RWPE1 (cell line): Measurements from ENCODE around the gene ACSF3.
A peak's percentile ranks its signal among the peaks of the same experiment; 100 is the strongest.
"Not testable (repeated sequence)": the region's sequence is repeated elsewhere in the genome, so short reads cannot be mapped to it uniquely, and the experiment has no call there.

ENCODE experiments used
- CTCF ChIA-PET: fragments of 350-600 bp; sonication (Branson Sonifier 250); formaldehyde crosslinking; extraction: SDS; loops from one replicate; lab custom pipeline; 2021; lab: Yijun Ruan, JAX
- POLR2A ChIA-PET: fragments of 400-600 bp; formaldehyde crosslinking; extraction: SDS; loops from one replicate; lab custom pipeline; 2020; ENCODE audit warnings: antibody characterized with exemption; ENCODE audit not compliant: low non-redundant PET; lab: Yijun Ruan, JAX
- DNase-seq: peaks from one replicate; pipeline ENCODE4 v3.0.0; 2012; ENCODE audit warnings: low spot score
- H3K27ac ChIP-seq: fragments of 450-650 bp; 2 replicates; pipeline ENCODE4 v1.5.1; 2017
- CTCF ChIP-seq: fragments of 450-650 bp; conservative IDR thresholded peaks from 2 replicates; pipeline ENCODE4 v1.5.1; 2017; ENCODE audit warnings: low read depth, mild to moderate bottlenecking

The ACSF3 gene

GRCh38 chr16:89164436-89164835, 70.8 kb downstream of the ACSF3 start:
- DNase-seq = no peak
- ChIA-PET POLR2A (no interaction called here), CTCF (no interaction called here)
- no peak overlapping the region for H3K27ac ChIP-seq
- no peak for TF ChIP-seq CTCF

GRCh38 chr16:89164847-89165680, 71.4 kb downstream of the ACSF3 start:
- DNase-seq = no peak
- ChIA-PET CTCF (no interaction called here), POLR2A (no interaction called here)
- no peak for TF ChIP-seq CTCF
- H3K27ac ChIP-seq = no peak overlapping the region

- H3K27ac ChIP-seq, CTCF ChIA-PET, POLR2A ChIA-PET, DNase-seq: not testable (repeated sequence)
Observed at GRCh38 chr16:89165681-89165979, 72.0 kb downstream of the ACSF3 start.

GRCh38 chr16:89166696-89167424, 73.2 kb downstream of the ACSF3 start:
- H3K27ac ChIP-seq = no peak overlapping the region

GRCh38 chr16:89167425-89167941, 73.8 kb downstream of the ACSF3 start:
- H3K27ac ChIP-seq = no peak overlapping the region
- ChIA-PET CTCF (interaction anchor here (0.6 to 1.3 kb wide), 12 partner anchors 12 to 431 kb away, joined by 3 to 9 read pairs (median 4); partner anchors contain the start of gene APRT), POLR2A (no interaction called here)
- DNase-seq = peak; percentile 59
- TF ChIP-seq CTCF = peak; percentile 79

More at GRCh38 chr16:89166696-89167424, 73.2 kb downstream of the ACSF3 start:
- ChIA-PET POLR2A (no interaction called here), CTCF (interaction anchor here (0.6 to 1.3 kb wide), 13 partner anchors 11 to 431 kb away, joined by 3 to 9 read pairs (median 4); partner anchors contain the start of gene APRT)
- no peak for DNase-seq
- TF ChIP-seq CTCF = no peak

GRCh38 chr16:89168381-89169189, 74.9 kb downstream of the ACSF3 start:
- CTCF ChIA-PET = interaction anchor here (0.6 to 1.1 kb wide), 3 partner anchors 226 to 356 kb away, joined by 3 read pairs; no protein-coding TSS in a partner anchor
- no peak for TF ChIP-seq CTCF
- no peak overlapping the region for H3K27ac ChIP-seq
- DNase-seq = no peak
- POLR2A ChIA-PET = no interaction called here
